ENCODE measurements around the gene CCR2. TPM values are rescaled to one million over a fixed set of nuclear protein-coding genes. Genes with fewer than 3 reads are reported as not detected.

Gene CCR2
- total RNA-seq, 1 donor from 2014 or later, result not detected

DNA sequence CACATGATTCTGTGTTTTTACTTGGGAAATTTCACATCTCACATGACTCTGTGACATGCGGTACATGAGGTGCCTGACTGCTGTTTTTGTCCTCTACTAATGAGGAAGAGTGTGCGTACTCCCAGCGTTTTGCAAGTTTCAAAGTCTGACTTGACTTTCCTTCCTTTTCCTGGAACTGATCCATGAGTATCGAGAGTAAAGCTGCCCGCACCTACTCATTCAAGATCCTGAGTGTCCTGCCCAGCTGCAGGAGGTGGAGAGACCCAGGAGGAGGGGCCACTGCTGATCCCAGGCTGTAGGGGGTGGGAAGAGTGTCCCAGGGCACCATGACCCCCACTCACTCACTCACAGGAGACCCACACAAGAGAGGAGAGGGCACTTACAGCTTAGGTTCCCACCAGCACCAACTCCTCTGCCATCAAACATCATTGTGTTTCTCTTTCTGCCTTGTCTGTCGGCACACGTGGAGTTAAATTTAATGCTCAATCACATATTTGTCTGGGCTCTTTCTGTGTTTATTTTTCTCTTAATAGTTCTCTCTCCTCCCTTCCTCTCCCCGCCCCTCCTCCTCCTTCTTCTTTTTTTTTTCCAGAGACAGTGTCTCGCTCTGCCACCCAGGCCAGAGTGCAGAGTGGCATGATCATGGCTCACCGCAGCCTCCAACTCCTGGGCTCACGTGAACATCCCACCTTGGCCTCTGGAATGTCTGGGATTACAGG lies 51.5 kb downstream of the CCR2 start:
- peak; percentile 68 for DNase-seq

DNA sequence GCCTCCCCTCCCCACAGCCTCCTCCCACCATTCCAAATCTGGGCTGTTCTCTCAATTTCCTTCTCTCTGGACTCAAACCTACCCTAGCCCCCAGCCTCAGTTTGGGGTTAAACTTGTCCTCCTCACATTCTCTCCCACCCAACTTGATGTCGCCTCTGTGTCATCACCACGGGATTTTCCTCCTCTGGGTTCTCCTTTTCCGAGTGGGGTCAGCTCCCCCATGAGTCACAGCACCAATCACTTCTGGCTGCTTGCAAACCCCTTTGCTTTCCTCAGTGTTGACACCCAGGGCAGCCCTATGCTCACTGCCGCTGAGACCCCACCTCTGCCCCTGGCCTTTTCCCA lies 52.5 kb downstream of the CCR2 start:
- peak; percentile 51 for DNase-seq

DNA sequence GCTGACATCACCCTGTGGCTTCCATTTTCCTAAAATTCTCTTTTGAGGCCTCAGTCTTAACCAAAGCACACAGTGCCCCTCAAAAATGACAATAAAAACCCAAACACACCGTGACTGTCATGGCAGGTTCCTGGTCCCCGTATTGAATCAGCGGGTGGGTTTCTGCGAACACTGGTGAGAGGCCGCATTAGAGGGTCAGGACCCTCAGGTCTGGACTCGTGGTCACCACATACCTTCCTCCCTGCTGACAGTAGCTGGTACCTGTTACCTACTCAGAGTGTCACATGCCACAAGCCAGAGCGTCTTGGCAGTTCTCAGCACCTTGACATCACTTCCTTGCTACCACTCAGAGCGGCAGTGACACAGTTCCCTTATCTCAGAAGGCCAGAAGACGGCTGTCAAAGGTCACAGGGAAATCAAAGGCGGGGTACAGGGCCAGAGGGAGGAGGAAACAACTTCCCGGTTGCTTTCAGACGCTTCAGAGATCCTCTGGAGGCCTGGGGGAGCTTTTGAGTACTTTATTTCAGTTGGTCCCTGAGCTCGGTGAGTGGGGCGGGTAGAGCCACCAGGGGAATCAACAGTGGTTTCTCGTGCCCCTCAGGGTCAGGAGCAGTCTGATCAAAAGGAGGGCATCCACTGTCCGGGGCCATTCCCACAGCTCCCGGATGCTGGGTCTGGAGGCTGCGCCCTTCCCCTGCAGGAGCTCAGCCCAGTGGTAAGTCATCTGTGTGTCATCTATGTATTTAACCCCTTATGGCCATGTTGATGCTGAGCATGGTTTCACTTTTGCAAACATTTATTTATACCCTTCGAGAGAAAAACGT lies 53.1 kb downstream of the CCR2 start, which contains the start of the genes CCR5AS and CCRL2:
CCR5AS (minus strand) TSS at position 279 of the 824 bp plus-strand sequence.
CCRL2 (plus strand) TSS at position 472 of the 824 bp plus-strand sequence. CDS start 821 bp downstream, outside the sequence.
- DNase-seq, result peak; percentile 94

DNA sequence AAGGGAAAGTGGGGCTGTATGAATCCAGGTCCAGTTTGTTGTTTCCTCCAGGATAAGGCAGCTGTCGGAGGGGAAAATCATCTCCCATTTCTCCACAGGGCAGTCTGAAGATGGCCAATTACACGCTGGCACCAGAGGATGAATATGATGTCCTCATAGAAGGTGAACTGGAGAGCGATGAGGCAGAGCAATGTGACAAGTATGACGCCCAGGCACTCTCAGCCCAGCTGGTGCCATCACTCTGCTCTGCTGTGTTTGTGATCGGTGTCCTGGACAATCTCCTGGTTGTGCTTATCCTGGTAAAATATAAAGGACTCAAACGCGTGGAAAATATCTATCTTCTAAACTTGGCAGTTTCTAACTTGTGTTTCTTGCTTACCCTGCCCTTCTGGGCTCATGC lies 54.1 kb downstream of the CCR2 start:
- DNase-seq, result peak; percentile 47

DNA sequence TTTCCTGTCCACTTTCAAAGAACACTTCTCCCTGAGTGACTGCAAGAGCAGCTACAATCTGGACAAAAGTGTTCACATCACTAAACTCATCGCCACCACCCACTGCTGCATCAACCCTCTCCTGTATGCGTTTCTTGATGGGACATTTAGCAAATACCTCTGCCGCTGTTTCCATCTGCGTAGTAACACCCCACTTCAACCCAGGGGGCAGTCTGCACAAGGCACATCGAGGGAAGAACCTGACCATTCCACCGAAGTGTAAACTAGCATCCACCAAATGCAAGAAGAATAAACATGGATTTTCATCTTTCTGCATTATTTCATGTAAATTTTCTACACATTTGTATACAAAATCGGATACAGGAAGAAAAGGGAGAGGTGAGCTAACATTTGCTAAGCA lies 54.9 kb downstream of the CCR2 start:
- DNase-seq, result no peak

DNA sequence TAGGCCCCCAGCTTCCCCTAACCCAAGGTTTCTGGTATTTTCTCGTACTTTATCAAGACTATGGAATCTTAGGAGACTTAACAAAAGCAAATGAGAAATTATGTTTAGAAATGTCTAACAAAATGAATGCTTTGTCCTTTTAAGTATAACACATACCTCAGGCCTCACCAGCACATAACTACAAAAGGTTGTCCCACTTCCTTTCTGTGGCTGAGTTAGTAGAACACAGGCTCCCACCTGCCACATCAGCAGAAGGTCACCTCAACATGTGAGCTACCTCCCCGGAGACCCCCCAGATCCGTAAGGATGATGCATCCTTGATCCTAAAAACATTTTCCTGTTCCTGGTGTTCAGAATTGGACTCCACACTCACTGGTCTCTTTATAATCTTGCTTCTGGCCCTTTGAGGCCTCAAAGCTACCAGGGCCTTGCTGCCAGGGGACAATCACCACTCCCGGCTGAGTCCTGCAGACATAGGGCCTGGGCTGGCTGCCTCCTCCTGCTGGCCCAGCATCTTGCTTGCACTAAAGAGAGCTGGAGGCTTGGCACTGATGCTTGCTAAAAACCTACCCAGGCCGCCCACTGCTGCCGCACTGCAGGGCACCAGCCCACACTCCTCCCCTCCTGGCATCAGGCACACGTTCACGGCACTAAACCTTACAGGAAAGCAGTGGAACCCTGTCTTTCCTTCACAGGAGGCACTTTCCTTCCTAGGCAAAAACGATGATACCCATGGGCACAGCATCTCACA lies 56.0 kb downstream of the CCR2 start:
- no peak for DNase-seq

Other genes with a start within 250 kb of the CCR2 start
- not detected in 2 replicates for gene CCR1, start 145.8 kb upstream of the CCR2 start, total RNA-seq
- gene CCR3, start 111.7 kb upstream of the CCR2 start, total RNA-seq, result not detected in 2 replicates
- gene CCR5, start 16.8 kb downstream of the CCR2 start, total RNA-seq, result not detected in 2 replicates
- gene CCRL2, start 53.1 kb downstream of the CCR2 start, total RNA-seq, result 5.1 and 5.7 TPM in 2 replicates
- 0.51 and 0.93 TPM in 2 replicates for gene LTF, start 110.8 kb downstream of the CCR2 start, total RNA-seq
- not detected in 2 replicates for gene RTP3, start 143.9 kb downstream of the CCR2 start, total RNA-seq
- gene LRRC2, start 212.2 kb downstream of the CCR2 start, total RNA-seq, result under 0.01 and 0.09 TPM in 2 replicates